ENCODE data around the gene HSD17B8. TPM values are rescaled to one million over a fixed set of nuclear protein-coding genes. Genes with fewer than 3 reads are reported as not detected.

The HSD17B8 gene
- total RNA-seq, 2 experiments from 2014 or later, result 11.6 to 18.8 TPM

DNA sequence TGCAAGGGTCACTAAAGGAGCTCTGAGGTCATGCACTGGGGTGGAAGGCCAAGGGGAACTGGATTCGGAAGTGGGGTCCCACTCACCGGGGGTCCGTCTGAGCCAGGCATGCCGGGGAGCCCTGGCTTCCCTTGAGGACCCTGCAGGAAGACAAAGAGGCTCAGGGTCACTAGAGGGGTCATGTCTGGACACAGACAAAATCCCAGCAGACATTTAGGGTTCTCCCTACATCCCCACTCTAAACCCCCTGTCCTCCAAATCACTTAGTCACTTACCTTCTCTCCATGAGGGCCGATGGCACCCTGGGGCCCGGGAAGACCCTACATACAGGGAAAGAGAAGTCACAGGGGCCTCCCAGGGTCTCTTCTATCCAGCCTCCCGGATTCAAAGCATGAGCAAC, 27.5 kb upstream of the HSD17B8 start:
- POLR2A ChIA-PET, result no interaction called here
- Histone ChIP-seq H3K4me3 (ENCODE audit: low read depth, low read length, poor library complexity, severe bottlenecking) (no peak overlapping the region), H4K20me1 (ENCODE audit: insufficient read depth, low read length) (no peaks in the 10 kb centered on the region), H3K4me1 (ENCODE audit: insufficient read depth, low read length, poor library complexity, severe bottlenecking) (peaks cover 4% of the 10 kb centered on the region), H3K27ac (ENCODE audit: low read depth, low read length, poor library complexity, severe bottlenecking) (no peak overlapping the region), H3K79me2 (ENCODE audit: insufficient read depth, low read depth, low read length) (no peaks in the 10 kb centered on the region), H3K36me3 (ENCODE audit: insufficient read depth, low read length) (no peaks in the 10 kb centered on the region), H3K9me3 (ENCODE audit: low read length) (no peaks in the 10 kb centered on the region), H3K4me2 (ENCODE audit: low read length) (no peak overlapping the region), H3K9me2 (ENCODE audit: insufficient read depth, low read length) (no peaks in the 10 kb centered on the region), H2AFZ (ENCODE audit: low read length) (no peak overlapping the region)
- no TSS peak for BruUV-seq (replicated peaks)
- intact Hi-C loops (cut with micrococcal nuclease; ENCODE audit: unreplicated experiment), result no loop called here
- no peak for DNase-seq (ENCODE audit: low spot score)
- no peak for TF ChIP-seq EZH2phosphoT487 (IDR thresholded peaks at IDR 0.05; ENCODE audit: borderline replicate concordance, low read depth, low read length)
- TF ChIP-seq, protein P1, sequence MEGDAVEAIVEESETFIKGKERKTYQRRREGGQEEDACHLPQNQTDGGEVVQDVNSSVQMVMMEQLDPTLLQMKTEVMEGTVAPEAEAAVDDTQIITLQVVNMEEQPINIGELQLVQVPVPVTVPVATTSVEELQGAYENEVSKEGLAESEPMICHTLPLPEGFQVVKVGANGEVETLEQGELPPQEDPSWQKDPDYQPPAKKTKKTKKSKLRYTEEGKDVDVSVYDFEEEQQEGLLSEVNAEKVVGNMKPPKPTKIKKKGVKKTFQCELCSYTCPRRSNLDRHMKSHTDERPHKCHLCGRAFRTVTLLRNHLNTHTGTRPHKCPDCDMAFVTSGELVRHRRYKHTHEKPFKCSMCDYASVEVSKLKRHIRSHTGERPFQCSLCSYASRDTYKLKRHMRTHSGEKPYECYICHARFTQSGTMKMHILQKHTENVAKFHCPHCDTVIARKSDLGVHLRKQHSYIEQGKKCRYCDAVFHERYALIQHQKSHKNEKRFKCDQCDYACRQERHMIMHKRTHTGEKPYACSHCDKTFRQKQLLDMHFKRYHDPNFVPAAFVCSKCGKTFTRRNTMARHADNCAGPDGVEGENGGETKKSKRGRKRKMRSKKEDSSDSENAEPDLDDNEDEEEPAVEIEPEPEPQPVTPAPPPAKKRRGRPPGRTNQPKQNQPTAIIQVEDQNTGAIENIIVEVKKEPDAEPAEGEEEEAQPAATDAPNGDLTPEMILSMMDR (conservative IDR thresholded peaks at IDR 0.05; ENCODE audit: low read length), result no peak
- CTCF ChIA-PET (ENCODE audit: unreplicated experiment), result no interaction called here

DNA sequence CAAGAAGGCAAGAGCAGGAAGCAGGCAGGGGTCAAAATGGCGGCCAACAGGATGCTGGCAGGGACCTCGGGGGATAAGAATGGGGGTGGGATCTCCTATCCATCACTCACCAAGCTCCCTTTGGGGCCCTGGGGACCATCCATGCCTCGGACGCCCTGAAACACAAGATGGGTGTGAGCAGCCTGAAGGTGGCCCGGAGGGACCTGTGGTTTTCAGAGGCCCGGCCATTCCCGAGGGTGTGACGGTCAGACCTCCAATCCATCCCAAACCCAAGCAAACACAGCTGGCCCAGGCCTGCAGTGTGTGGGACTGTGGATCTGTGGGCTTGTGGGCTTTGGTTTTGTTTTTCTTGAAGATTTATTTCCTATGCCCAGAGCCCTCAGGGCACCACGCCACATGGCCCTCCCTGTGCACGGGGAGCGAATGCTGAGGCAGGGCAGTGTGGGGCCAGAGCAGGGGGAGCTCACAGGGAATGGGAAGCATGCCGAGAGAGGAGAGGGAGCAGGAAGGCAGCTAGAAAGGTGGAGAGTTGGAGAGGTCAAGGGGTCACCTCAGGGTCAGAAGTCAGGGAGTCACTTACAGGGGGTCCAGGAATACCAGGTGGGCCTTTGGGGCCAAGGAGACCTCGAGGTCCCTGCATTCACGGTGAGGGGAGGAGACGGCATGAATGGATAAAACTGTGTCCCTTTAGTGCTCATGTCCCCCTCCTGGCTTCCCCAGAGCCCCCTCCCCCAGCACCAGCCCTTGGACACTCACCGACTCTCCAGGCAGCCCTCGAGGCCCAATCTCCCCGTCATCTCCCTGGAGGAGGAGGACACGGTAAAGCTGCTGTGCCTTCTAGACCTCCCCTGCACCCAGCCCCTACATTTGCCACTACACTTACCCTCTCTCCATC, 26.7 kb upstream of the HSD17B8 start:
- Histone ChIP-seq H3K36me3 (ENCODE audit: insufficient read depth, low read length) (no peaks in the 10 kb centered on the region), H3K9me2 (ENCODE audit: insufficient read depth, low read length) (no peaks in the 10 kb centered on the region), H3K4me2 (ENCODE audit: low read length) (no peak overlapping the region), H3K9me3 (ENCODE audit: low read length) (peaks cover 2% of the 10 kb centered on the region; the same call in 1 of the 2 replicates), H2AFZ (ENCODE audit: low read length) (no peak overlapping the region), H3K27ac (ENCODE audit: low read depth, low read length, poor library complexity, severe bottlenecking) (no peak overlapping the region), H3K4me1 (ENCODE audit: insufficient read depth, low read length, poor library complexity, severe bottlenecking) (peaks cover 4% of the 10 kb centered on the region), H3K4me3 (ENCODE audit: low read depth, low read length, poor library complexity, severe bottlenecking) (no peak overlapping the region), H3K79me2 (ENCODE audit: insufficient read depth, low read depth, low read length) (no peaks in the 10 kb centered on the region), H4K20me1 (ENCODE audit: insufficient read depth, low read length) (no peaks in the 10 kb centered on the region)
- no TSS peak for BruUV-seq (replicated peaks)
- POLR2A ChIA-PET, result no interaction called here
- DNase-seq (ENCODE audit: low spot score), result no peak
- intact Hi-C loops (cut with micrococcal nuclease; ENCODE audit: unreplicated experiment), result no loop called here
- CTCF ChIA-PET (ENCODE audit: unreplicated experiment), result no interaction called here
- TF ChIP-seq, protein P1 (conservative IDR thresholded peaks at IDR 0.05; ENCODE audit: low read length), result no peak
- TF ChIP-seq EZH2phosphoT487 (IDR thresholded peaks at IDR 0.05; ENCODE audit: borderline replicate concordance, low read depth, low read length), result no peak

All from OCI-LY7 (cell line).